Measurements from ENCODE around the gene SPPL2B. TPM values are rescaled to one million over a fixed set of nuclear protein-coding genes. Genes with fewer than 3 reads are reported as not detected.
A peak's percentile ranks its signal among the peaks of the same experiment; 100 is the strongest.

SPPL2B gene
- total RNA-seq, 6 experiments from 2014 or later = 11.8 to 39.8 (median 26.5) TPM

- WGBS (ENCODE audit: insufficient coverage, low coverage, low lambda C conversion rate, missing lambda C conversion rate) = 0% methylated on average over 9 of the region's 16 CpGs
Observed at GRCh38 chr19:2329149-2329478, 630 bp downstream of the SPPL2B start.

GRCh38 chr19:2329501-2329916 lies 1.0 kb downstream of the SPPL2B start:
- TF ChIP-seq POLR2A (IDR thresholded peaks at IDR 0.05) (no peak), CTCF (IDR thresholded peaks at IDR 0.05) (no peak)
- H3K36me3 ChIP-seq = no peaks in the 10 kb centered on the region
- intact Hi-C loops (cut with DNase I) = no loop called here
- H3K4me3 ChIP-seq = peak overlapping the region in 2 of 3 donors; percentile 88 to 90
- DNase-seq (no peak), ATAC-seq (no peak)
- H3K27ac ChIP-seq = no peak overlapping the region
- H3K27me3 ChIP-seq = no peaks in the 10 kb centered on the region
- no peaks in the 10 kb centered on the region for H3K9me3 ChIP-seq
- H3K4me1 ChIP-seq = peaks cover 0 to 31% (median 9%) of the 10 kb centered on the region in 4 donors
- WGBS (ENCODE audit: insufficient coverage, low coverage, low lambda C conversion rate, missing lambda C conversion rate) = 77% methylated on average over 13 of the region's 13 CpGs

More at GRCh38 chr19:2329149-2329478, 630 bp downstream of the SPPL2B start:
- Histone ChIP-seq H3K4me1 (peaks cover 0 to 31% (median 9%) of the 10 kb centered on the region in 4 donors), H3K27ac (peak overlapping the region in 2 of 3 donors; percentile 6 to 57), H3K36me3 (no peaks in the 10 kb centered on the region), H3K27me3 (no peaks in the 10 kb centered on the region), H3K4me3 (peak overlapping the region; percentile 88 to 99 (median 90)), H3K9me3 (no peaks in the 10 kb centered on the region)
- no peak for TF ChIP-seq CTCF (IDR thresholded peaks at IDR 0.05)
- no peak for TF ChIP-seq POLR2A (IDR thresholded peaks at IDR 0.05)
- no peak for ATAC-seq
- no peak for DNase-seq
- intact Hi-C loops (cut with DNase I) = no loop called here

GRCh38 chr19:2330255-2330631 lies 1.8 kb downstream of the SPPL2B start:
- Histone ChIP-seq H3K27ac (peak overlapping the region in 1 of 3 donors; percentile 21), H3K36me3 (no peaks in the 10 kb centered on the region), H3K9me3 (no peaks in the 10 kb centered on the region), H3K4me1 (peaks cover 0 to 31% (median 9%) of the 10 kb centered on the region in 4 donors), H3K4me3 (no peak overlapping the region), H3K27me3 (no peaks in the 10 kb centered on the region)
- DNase-seq (no peak), ATAC-seq (no peak)
- 66% methylated on average over 9 of the region's 10 CpGs for WGBS (ENCODE audit: insufficient coverage, low coverage, low lambda C conversion rate, missing lambda C conversion rate)
- no peak for TF ChIP-seq POLR2A (IDR thresholded peaks at IDR 0.05)
- TF ChIP-seq CTCF (IDR thresholded peaks at IDR 0.05) = no peak
- intact Hi-C loops (cut with DNase I) = loop anchor here in 1 of 2 donors (10.0 kb wide), 1 partner anchor 55 kb away; no protein-coding TSS in a partner anchor

- DNase-seq (peak in 2 of 3 donors; percentile 66 to 69), ATAC-seq (peak; percentile 57 to 78 (median 66))
- Histone ChIP-seq H3K9me3 (no peaks in the 10 kb centered on the region), H3K27ac (peak overlapping the region in 1 of 3 donors; percentile 21), H3K36me3 (no peaks in the 10 kb centered on the region), H3K4me1 (peaks cover 0 to 31% (median 9%) of the 10 kb centered on the region in 4 donors), H3K4me3 (no peak overlapping the region), H3K27me3 (no peaks in the 10 kb centered on the region)
- 49% methylated on average over 5 of the region's 20 CpGs for WGBS (ENCODE audit: insufficient coverage, low coverage, low lambda C conversion rate, missing lambda C conversion rate)
- TF ChIP-seq CTCF (IDR thresholded peaks at IDR 0.05) = no peak
- TF ChIP-seq POLR2A (IDR thresholded peaks at IDR 0.05) = peak; percentile 18
- intact Hi-C loops (cut with DNase I) = loop anchor here in 1 of 2 donors (10.0 kb wide), 1 partner anchor 54 kb away; no protein-coding TSS in a partner anchor
Observed at GRCh38 chr19:2330632-2331284, 2.3 kb downstream of the SPPL2B start.

Measured in right lobe of liver (tissue), 6 donors.